Kidney (tissue), 14 donors: ENCODE measurements around the gene RANGAP1. TPM values are rescaled to one million over a fixed set of nuclear protein-coding genes. Genes with fewer than 3 reads are reported as not detected.

Experiments used
- DNase-seq, 5 donors: peaks; one replicate each; pipeline ENCODE4 v3.0.0-alpha.2; 2013 to 2020
- FAIRE-seq: peaks from 2 replicates; lab custom pipeline; 2012; peaks lifted over from hg19 to GRCh38; lab: Jason Lieb, UNC
- H3K27ac ChIP-seq, 2 donors: one replicate each; pipeline ENCODE4 v1.7.0; 2013; ENCODE audit warnings: low read depth in 2 of 2, low read length in 2 of 2, inconsistent platforms in 1 of 2
- H3K27me3 ChIP-seq: one replicate; pipeline ENCODE4 v1.7.1; 2013; ENCODE audit warnings: low read length, inconsistent platforms; ENCODE audit not compliant: control insufficient read depth, insufficient read depth
- H3K36me3 ChIP-seq, 3 donors: one replicate each; pipeline versions ENCODE4 v1.7.0 to v1.7.1; 2013; ENCODE audit warnings: low read length in 3 of 3, control low read depth in 1 of 3, inconsistent platforms in 1 of 3; ENCODE audit not compliant: insufficient read depth in 3 of 3, control insufficient read depth in 2 of 3
- H3K4me1 ChIP-seq, 3 donors: one replicate each; pipeline versions ENCODE4 v1.7.0 to v1.7.1; 2013; ENCODE audit warnings: low read length in 3 of 3, inconsistent platforms in 1 of 3, low read depth in 1 of 3; ENCODE audit not compliant: control insufficient read depth in 2 of 3, insufficient read depth in 2 of 3
- H3K4me3 ChIP-seq, 3 donors: one replicate each; pipeline versions ENCODE4 v1.7.0 to v1.8.1; 2013; ENCODE audit warnings: low read length in 3 of 3, control low read depth in 1 of 3, inconsistent platforms in 1 of 3
- H3K9ac ChIP-seq, 3 donors: one replicate each; pipeline versions ENCODE4 v1.7.0 to v1.7.1; 2013; ENCODE audit warnings: low read length in 3 of 3, control low read depth in 1 of 3, inconsistent platforms in 1 of 3
- H3K9me3 ChIP-seq, 3 donors: one replicate each; pipeline versions ENCODE4 v1.7.0 to v1.7.1; 2013; ENCODE audit warnings: low read length in 3 of 3, control low read depth in 1 of 3, inconsistent platforms in 1 of 3; ENCODE audit not compliant: control insufficient read depth in 2 of 3, insufficient read depth in 1 of 3
- intact Hi-C: fragments of 100-400 bp; cut with DNase I; formaldehyde crosslinking; loops from one replicate; pipeline ENCODE4 v1.11.1; 2022
- polyA plus RNA-seq: library from polyadenylated mRNA; stranded (reverse); fragments of 350-450 nt; fragmentation: Illumina TruSeq; extraction: RNeasy Lipid Tissue Mini Kit (QIAGEN cat#74804); gene quantifications from one replicate; pipeline ENCODE4 v1.2.3, GENCODE V29; 2014; ENCODE audit warnings: low read depth, low replicate concordance; ENCODE audit not compliant: insufficient read depth
- total RNA-seq: library from RNA; stranded (reverse); fragmentation: NEBNext Ultra II Directional; extraction: Animal tissue kit (Norgen Biotek cat#: 25700); gene quantifications from one replicate; pipeline ENCODE4 v1.2.1, GENCODE V29; 2021
- TF ChIP-seq, protein P1 (sequence below): IDR thresholded peaks from 3 replicates; pipeline ENCODE4 v1.5.1; 2012; ENCODE audit warnings: mild to moderate bottlenecking, moderate library complexity, borderline replicate concordance; ENCODE audit not compliant: insufficient read depth; ENCODE audit errors: extremely low read depth
- donor health status: control.
- donor health status: control.
- donor health status: control.
- donor health status: control.
- donor health status: control.
- donor health status: DM: yes; HTN: yes; CAD: no.
- donor health status: Normal renal cell carcinoma (clear cell type).

The RANGAP1 gene
- total and polyA plus RNA-seq, 2 donors from 2014 or later, result 38.8 to 40.8 TPM

GRCh38 chr22:41254230-41254629 is 31.8 kb downstream of the RANGAP1 start:
- intact Hi-C loops, result no loop called here
- Histone ChIP-seq H3K4me3 (no peak overlapping the region), H3K36me3 (peaks cover 0 to 27% (median 20%) of the 10 kb centered on the region in 3 donors), H3K9ac (no peak overlapping the region), H3K4me1 (no peaks in the 10 kb centered on the region), H3K9me3 (no peaks in the 10 kb centered on the region), H3K27me3 (no peaks in the 10 kb centered on the region), H3K27ac (no peak overlapping the region)
- FAIRE-seq, result no peak
- DNase-seq, result no peak
- TF ChIP-seq, protein P1, sequence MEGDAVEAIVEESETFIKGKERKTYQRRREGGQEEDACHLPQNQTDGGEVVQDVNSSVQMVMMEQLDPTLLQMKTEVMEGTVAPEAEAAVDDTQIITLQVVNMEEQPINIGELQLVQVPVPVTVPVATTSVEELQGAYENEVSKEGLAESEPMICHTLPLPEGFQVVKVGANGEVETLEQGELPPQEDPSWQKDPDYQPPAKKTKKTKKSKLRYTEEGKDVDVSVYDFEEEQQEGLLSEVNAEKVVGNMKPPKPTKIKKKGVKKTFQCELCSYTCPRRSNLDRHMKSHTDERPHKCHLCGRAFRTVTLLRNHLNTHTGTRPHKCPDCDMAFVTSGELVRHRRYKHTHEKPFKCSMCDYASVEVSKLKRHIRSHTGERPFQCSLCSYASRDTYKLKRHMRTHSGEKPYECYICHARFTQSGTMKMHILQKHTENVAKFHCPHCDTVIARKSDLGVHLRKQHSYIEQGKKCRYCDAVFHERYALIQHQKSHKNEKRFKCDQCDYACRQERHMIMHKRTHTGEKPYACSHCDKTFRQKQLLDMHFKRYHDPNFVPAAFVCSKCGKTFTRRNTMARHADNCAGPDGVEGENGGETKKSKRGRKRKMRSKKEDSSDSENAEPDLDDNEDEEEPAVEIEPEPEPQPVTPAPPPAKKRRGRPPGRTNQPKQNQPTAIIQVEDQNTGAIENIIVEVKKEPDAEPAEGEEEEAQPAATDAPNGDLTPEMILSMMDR, result no peak

GRCh38 chr22:41252365-41252764 is 33.6 kb downstream of the RANGAP1 start:
- intact Hi-C loops, result no loop called here
- Histone ChIP-seq H3K4me3 (no peak overlapping the region), H3K36me3 (peaks cover 0 to 26% (median 24%) of the 10 kb centered on the region in 3 donors)

GRCh38 chr22:41250127-41250526 is 35.9 kb downstream of the RANGAP1 start:
- Histone ChIP-seq H3K4me3 (no peak overlapping the region), H3K36me3 (peaks cover 0 to 21% (median 19%) of the 10 kb centered on the region in 3 donors), H3K27me3 (no peaks in the 10 kb centered on the region), H3K4me1 (no peaks in the 10 kb centered on the region), H3K9me3 (no peaks in the 10 kb centered on the region), H3K27ac (no peak overlapping the region), H3K9ac (no peak overlapping the region)
- FAIRE-seq (no peak), DNase-seq (no peak)
- intact Hi-C loops, result no loop called here
- TF ChIP-seq, protein P1, result no peak

More at GRCh38 chr22:41252365-41252764, 33.6 kb downstream of the RANGAP1 start:
- H3K4me1 ChIP-seq, result no peaks in the 10 kb centered on the region
- TF ChIP-seq, protein P1, result no peak
- no peak for FAIRE-seq
- no peak overlapping the region for H3K27ac ChIP-seq
- H3K9ac ChIP-seq, result no peak overlapping the region
- H3K9me3 ChIP-seq, result no peaks in the 10 kb centered on the region
- no peaks in the 10 kb centered on the region for H3K27me3 ChIP-seq
- DNase-seq, result no peak

DNA sequence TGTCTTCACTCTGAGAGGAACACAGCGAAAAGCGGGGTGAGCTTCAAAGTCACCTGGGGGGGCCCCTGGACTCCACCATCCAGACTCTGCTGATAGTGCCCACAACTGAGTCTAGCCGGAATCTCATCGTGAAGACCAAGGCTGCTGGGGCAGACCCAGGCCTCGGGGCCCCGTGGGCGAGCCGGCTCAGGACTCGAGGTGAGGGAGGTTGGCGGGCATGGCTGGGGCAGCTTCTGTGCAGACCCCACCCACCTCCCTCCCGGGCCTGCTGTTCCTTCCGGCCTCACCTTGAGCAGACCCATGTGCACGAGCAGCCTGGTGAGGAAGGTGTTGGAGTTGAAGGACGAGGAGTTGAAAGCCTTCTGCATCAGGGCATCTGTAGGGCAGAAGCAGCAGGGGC is 36.5 kb downstream of the RANGAP1 start:
- Histone ChIP-seq H3K4me1 (no peaks in the 10 kb centered on the region), H3K27me3 (no peaks in the 10 kb centered on the region), H3K36me3 (peaks cover 0 to 21% (median 19%) of the 10 kb centered on the region in 3 donors), H3K4me3 (no peak overlapping the region), H3K9me3 (no peaks in the 10 kb centered on the region), H3K9ac (no peak overlapping the region), H3K27ac (no peak overlapping the region)
- intact Hi-C loops, result no loop called here
- FAIRE-seq (no peak), DNase-seq (no peak)
- TF ChIP-seq, protein P1, result no peak
